ENCODE data around the gene PSENEN. TPM values are rescaled to one million over a fixed set of nuclear protein-coding genes. Genes with fewer than 3 reads are reported as not detected.
A peak's percentile ranks its signal among the peaks of the same experiment; 100 is the strongest.

The PSENEN gene
- total RNA-seq, 1 donor from 2014 or later = 59.7 TPM

- Histone ChIP-seq H3K36me3 (ENCODE audit: control insufficient read depth, insufficient read depth, low read length) (no peaks in the 10 kb centered on the region), H3K4me3 (ENCODE audit: low read depth, low read length) (no peak overlapping the region), H3K27me3 (ENCODE audit: control insufficient read depth, insufficient read depth, low read length) (no peaks in the 10 kb centered on the region)
- no peak for DNase-seq (ENCODE audit: low read depth)
- TF ChIP-seq CTCF (IDR thresholded peaks at IDR 0.05; ENCODE audit: insufficient read depth, low read length, poor library complexity, severe bottlenecking) = no peak
Observed at GRCh38 chr19:35713904-35714495, 31.5 kb upstream of the PSENEN start.

- no peak for TF ChIP-seq CTCF (IDR thresholded peaks at IDR 0.05; ENCODE audit: insufficient read depth, low read length, poor library complexity, severe bottlenecking)
- Histone ChIP-seq H3K36me3 (ENCODE audit: control insufficient read depth, insufficient read depth, low read length) (no peaks in the 10 kb centered on the region), H3K27me3 (ENCODE audit: control insufficient read depth, insufficient read depth, low read length) (no peaks in the 10 kb centered on the region), H3K4me3 (ENCODE audit: low read depth, low read length) (no peak overlapping the region)
- DNase-seq (ENCODE audit: low read depth) = no peak
Observed at GRCh38 chr19:35714601-35715354, 30.7 kb upstream of the PSENEN start.

GRCh38 chr19:35715355-35715809 lies 30.1 kb upstream of the PSENEN start:
- TF ChIP-seq CTCF (IDR thresholded peaks at IDR 0.05; ENCODE audit: insufficient read depth, low read length, poor library complexity, severe bottlenecking) = no peak
- no peak for DNase-seq (ENCODE audit: low read depth)
- Histone ChIP-seq H3K4me3 (ENCODE audit: low read depth, low read length) (no peak overlapping the region), H3K36me3 (ENCODE audit: control insufficient read depth, insufficient read depth, low read length) (no peaks in the 10 kb centered on the region), H3K27me3 (ENCODE audit: control insufficient read depth, insufficient read depth, low read length) (no peaks in the 10 kb centered on the region)

GRCh38 chr19:35715981-35716800 lies 29.3 kb upstream of the PSENEN start:
- Histone ChIP-seq H3K36me3 (ENCODE audit: control insufficient read depth, insufficient read depth, low read length) (no peaks in the 10 kb centered on the region), H3K4me3 (ENCODE audit: low read depth, low read length) (peak overlapping the region; percentile 93), H3K27me3 (ENCODE audit: control insufficient read depth, insufficient read depth, low read length) (no peaks in the 10 kb centered on the region)
- TF ChIP-seq CTCF (IDR thresholded peaks at IDR 0.05; ENCODE audit: insufficient read depth, low read length, poor library complexity, severe bottlenecking) = no peak
- DNase-seq (ENCODE audit: low read depth) = no peak

GRCh38 chr19:35716801-35717664 lies 28.4 kb upstream of the PSENEN start:
- Histone ChIP-seq H3K36me3 (ENCODE audit: control insufficient read depth, insufficient read depth, low read length) (peaks cover 2% of the 10 kb centered on the region), H3K4me3 (ENCODE audit: low read depth, low read length) (peak overlapping the region; percentile 93), H3K27me3 (ENCODE audit: control insufficient read depth, insufficient read depth, low read length) (no peaks in the 10 kb centered on the region)
- peak; percentile 96 for TF ChIP-seq CTCF (IDR thresholded peaks at IDR 0.05; ENCODE audit: insufficient read depth, low read length, poor library complexity, severe bottlenecking)
- peak; percentile 37 for DNase-seq (ENCODE audit: low read depth)
